Tibial nerve (tissue), 4 donors: ENCODE measurements around the gene CYP2J2.

Source experiments
- CTCF ChIP-seq, 5 experiments: fragments of 200-600 bp in 3 of 5; fragments of 450-650 bp in 2 of 5; sonication (generic) in 3 of 5; IDR thresholded peaks; one replicate each; pipeline ENCODE4 v1.5.1; 2016 to 2019; ENCODE audit warnings: antibody characterized with exemption in 5 of 5, mild to moderate bottlenecking in 3 of 5, moderate library complexity in 2 of 5
- EP300 ChIP-seq, 2 donors: sonication (generic); formaldehyde crosslinking; IDR thresholded peaks; one replicate each; pipeline ENCODE4 v1.6.1; 2017; ENCODE audit warnings: antibody characterized with exemption in 2 of 2, mild to moderate bottlenecking in 1 of 2
- POLR2A ChIP-seq, 2 donors: fragments of 450-650 bp; IDR thresholded peaks; one replicate each; pipeline ENCODE4 v1.6.1; 2017; ENCODE audit warnings: antibody characterized with exemption in 2 of 2, mild to moderate bottlenecking in 2 of 2, moderate library complexity in 2 of 2

GRCh38 chr1:59939393-59939792, 12.8 kb upstream of the CYP2J2 start:
- TF ChIP-seq CTCF (IDR thresholded peaks at IDR 0.05): no peak
- no peak for TF ChIP-seq POLR2A (IDR thresholded peaks at IDR 0.05)
- TF ChIP-seq EP300 (IDR thresholded peaks at IDR 0.05): no peak
